Lung (tissue), 12 donors: ENCODE data around the gene ZYG11B. TPM values are rescaled to one million over a fixed set of nuclear protein-coding genes. Genes with fewer than 3 reads are reported as not detected.
"Not testable (repeated sequence)": the region's sequence is repeated elsewhere in the genome, so short reads cannot be mapped to it uniquely, and the experiment has no call there.

Source experiments
- ATAC-seq: fragments of 200-7000 bp; cut with Tn5 transposase; one replicate; pipeline ENCODE4 v1.9.1; 2020; ENCODE audit warnings: moderate number of reproducible peaks; ENCODE audit not compliant: insufficient read depth, low FRiP score
- DNase-seq, 3 donors: peaks; one replicate each; pipeline ENCODE4 v3.0.0-alpha.2; 2013 to 2017
- H3K27ac ChIP-seq, 2 donors: one replicate each; pipeline ENCODE4 v1.5.1; 2013; ENCODE audit warnings: mild to moderate bottlenecking in 2 of 2, moderate library complexity in 2 of 2, control low read depth in 1 of 2, inconsistent platforms in 1 of 2, low read depth in 1 of 2, low read length in 1 of 2
- H3K27me3 ChIP-seq, 3 donors: one replicate each; pipeline ENCODE4 v1.5.1; 2013; ENCODE audit warnings: low read length in 2 of 3; ENCODE audit not compliant: control insufficient read depth in 3 of 3, insufficient read depth in 3 of 3
- H3K36me3 ChIP-seq, 4 donors: one replicate each; pipeline ENCODE4 v1.5.1; 2013; ENCODE audit warnings: low read length in 4 of 4, mild to moderate bottlenecking in 1 of 4, moderate library complexity in 1 of 4; ENCODE audit not compliant: control insufficient read depth in 4 of 4, insufficient read depth in 4 of 4
- H3K4me1 ChIP-seq, 5 donors: one replicate each; pipeline ENCODE4 v1.5.1; 2013; ENCODE audit warnings: low read length in 5 of 5, mild to moderate bottlenecking in 2 of 5, moderate library complexity in 1 of 5; ENCODE audit not compliant: control insufficient read depth in 5 of 5, insufficient read depth in 5 of 5
- H3K4me3 ChIP-seq: one replicate; pipeline ENCODE4 v1.5.1; 2013; ENCODE audit warnings: mild to moderate bottlenecking, control low read depth, moderate library complexity
- H3K9ac ChIP-seq, 2 donors: one replicate each; pipeline ENCODE4 v1.5.1; 2013; ENCODE audit warnings: low read length in 2 of 2, control low read depth in 1 of 2; ENCODE audit not compliant: insufficient read depth in 1 of 2
- H3K9me3 ChIP-seq, 4 donors: one replicate each; pipeline ENCODE4 v1.5.1; 2013; ENCODE audit warnings: low read length in 3 of 4, mild to moderate bottlenecking in 1 of 4, moderate library complexity in 1 of 4; ENCODE audit not compliant: control insufficient read depth in 4 of 4, insufficient read depth in 3 of 4
- WGBS, 2 donors: extraction: QIAGEN DNeasy Blood & Tissue Kit; methylation state at CpG; one replicate each; pipeline ENCODE4 v1.1.7; 2013; 5-methylcytosine and 5-hydroxymethylcytosine counted together
- polyA plus RNA-seq, 2 donors: library from polyadenylated mRNA; stranded (reverse); fragments of 200-250 nt; gene quantifications; one replicate each; pipeline ENCODE4 v1.2.1, GENCODE V29; 2013
- total RNA-seq, 2 donors: library from RNA; depleted of rRNA in 1 of 2; stranded (reverse); fragments of >200 nt in 1 of 2; gene quantifications; one replicate each; pipeline ENCODE4 v1.2.1, GENCODE V29; 2014 to 2021
- TF ChIP-seq, protein P1 (sequence below): IDR thresholded peaks from 2 replicates; pipeline ENCODE4 v1.5.1; 2012; ENCODE audit warnings: mild to moderate bottlenecking; ENCODE audit errors: control extremely low read depth, extremely low read depth
- donor health status: control.
- donor health status: control.
- donor health status: Bipolar disorder and iron deficiency.
- donor health status: healthy.
- donor health status: DM: yes; HTN: yes; CAD: no.

Gene ZYG11B
- total and polyA plus RNA-seq, 4 donors = 5.7 to 39.0 (median 16.8) TPM

DNA sequence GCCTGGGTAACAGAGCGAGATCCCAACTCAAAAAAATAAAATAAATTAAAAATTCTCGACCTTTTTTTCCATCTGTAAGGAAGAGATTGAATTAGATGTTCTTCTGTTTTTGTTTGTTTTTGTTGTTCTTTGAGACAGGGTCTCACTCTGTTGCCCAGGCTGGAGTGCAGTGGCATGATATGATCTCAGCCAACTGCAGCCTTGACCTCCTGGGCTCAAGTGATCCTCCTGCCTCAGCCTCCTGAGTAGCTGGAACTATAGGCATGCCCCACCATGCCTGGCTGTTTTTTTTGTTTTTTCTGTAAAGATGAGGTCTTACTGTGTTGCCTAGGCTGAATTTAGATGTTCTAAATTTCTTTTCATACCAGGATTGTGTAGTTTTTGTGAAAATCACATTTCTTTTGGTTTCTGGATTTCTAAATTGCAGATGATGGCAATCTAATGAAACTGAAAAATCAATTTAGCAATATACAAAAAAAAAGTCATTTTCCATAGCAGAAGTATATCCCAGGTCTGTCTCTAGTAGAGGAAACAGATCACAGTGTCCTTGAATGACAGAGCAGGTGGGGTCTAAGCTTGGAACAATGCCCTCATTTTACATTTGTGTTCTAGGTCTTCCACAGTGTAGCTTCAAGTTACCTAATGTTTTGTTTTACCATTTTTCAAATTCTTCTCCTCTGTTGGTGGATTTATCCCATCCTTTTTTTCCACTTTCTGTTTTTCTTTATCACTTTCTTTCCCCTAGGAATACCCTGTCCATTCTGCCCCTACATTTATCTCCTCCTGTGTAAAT lies 136.6 kb downstream of the ZYG11B start:
- WGBS, 2 donors = 69 to 83% methylated on average over 2 of the region's 2 CpGs
- Histone ChIP-seq H3K36me3 (no peaks in the 10 kb centered on the region), H3K9me3 (no peaks in the 10 kb centered on the region), H3K4me3 (no peak overlapping the region), H3K27ac (no peak overlapping the region), H3K9ac (no peak overlapping the region), H3K4me1 (no peaks in the 10 kb centered on the region), H3K27me3 (no peaks in the 10 kb centered on the region)
- ATAC-seq = no peak
- TF ChIP-seq, protein P1, sequence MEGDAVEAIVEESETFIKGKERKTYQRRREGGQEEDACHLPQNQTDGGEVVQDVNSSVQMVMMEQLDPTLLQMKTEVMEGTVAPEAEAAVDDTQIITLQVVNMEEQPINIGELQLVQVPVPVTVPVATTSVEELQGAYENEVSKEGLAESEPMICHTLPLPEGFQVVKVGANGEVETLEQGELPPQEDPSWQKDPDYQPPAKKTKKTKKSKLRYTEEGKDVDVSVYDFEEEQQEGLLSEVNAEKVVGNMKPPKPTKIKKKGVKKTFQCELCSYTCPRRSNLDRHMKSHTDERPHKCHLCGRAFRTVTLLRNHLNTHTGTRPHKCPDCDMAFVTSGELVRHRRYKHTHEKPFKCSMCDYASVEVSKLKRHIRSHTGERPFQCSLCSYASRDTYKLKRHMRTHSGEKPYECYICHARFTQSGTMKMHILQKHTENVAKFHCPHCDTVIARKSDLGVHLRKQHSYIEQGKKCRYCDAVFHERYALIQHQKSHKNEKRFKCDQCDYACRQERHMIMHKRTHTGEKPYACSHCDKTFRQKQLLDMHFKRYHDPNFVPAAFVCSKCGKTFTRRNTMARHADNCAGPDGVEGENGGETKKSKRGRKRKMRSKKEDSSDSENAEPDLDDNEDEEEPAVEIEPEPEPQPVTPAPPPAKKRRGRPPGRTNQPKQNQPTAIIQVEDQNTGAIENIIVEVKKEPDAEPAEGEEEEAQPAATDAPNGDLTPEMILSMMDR = no peak
- DNase-seq = no peak

DNA sequence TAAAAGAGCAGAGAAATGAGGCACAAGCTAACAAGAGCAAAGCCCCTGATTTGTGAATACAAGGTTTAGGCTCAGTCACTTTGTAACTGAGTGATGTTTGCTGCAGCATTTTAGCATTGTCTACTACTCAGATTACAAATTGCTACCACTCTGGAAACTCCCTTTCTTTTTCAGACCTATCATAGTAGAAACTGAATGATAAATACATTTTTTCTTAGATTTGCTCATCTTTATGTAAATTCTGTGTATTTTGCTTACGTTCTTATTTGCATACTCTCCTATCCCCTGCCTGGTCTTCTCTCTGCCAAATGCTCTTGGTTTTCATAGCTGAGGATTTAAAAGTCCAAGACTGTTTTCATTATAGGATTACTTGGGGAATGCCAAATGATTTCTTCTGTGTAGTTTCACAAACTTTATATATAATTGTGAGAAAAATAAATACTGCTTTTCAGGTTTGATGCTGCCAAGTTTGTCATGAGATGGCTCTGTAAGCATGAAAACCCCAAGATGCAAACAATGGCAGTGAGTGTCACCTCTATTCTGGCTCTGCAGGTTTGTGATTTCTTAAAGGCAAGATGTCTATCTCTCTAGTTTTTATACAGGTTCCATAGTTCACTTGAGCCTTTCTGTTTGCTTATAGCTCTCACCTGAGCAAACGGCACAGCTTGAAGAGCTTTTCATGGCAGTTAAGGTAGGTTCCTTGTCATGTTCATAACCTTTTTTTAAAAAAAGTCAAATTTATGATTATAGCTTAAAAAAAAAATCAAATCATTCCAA lies 141.0 kb downstream of the ZYG11B start:
- no peaks in the 10 kb centered on the region for H3K4me1 ChIP-seq
- TF ChIP-seq, protein P1 = no peak
- no peak overlapping the region for H3K27ac ChIP-seq
- H3K27me3 ChIP-seq = no peaks in the 10 kb centered on the region
- 69 to 83% methylated on average over 2 of the region's 2 CpGs for WGBS, 2 donors
- no peaks in the 10 kb centered on the region for H3K36me3 ChIP-seq
- no peak overlapping the region for H3K9ac ChIP-seq
- no peak overlapping the region for H3K4me3 ChIP-seq
- ATAC-seq = no peak
- DNase-seq = peak; percentile 18 to 55 (median 18)
- H3K9me3 ChIP-seq = no peaks in the 10 kb centered on the region

DNA sequence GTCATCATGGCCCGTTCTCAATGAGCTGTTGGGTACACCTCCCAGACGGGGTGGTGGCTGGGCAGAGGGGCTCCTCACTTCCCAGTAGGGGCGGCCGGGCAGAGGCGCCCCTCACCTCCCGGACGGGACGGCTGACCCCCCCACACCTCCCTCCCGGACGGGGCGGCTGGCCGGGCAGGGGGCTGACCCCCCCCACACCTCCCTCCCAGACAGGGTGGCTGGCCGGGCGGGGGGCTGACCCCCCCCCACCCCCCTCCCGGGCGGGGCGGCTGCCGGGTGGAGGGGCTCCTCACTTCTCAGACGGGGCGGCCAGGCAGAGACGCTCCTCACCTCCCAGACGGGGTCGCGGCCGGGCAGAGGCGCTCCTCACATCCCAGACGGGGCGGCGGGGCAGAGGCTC lies 143.5 kb downstream of the ZYG11B start:
- DNase-seq = not testable (repeated sequence)
- 92 to 97% methylated on average over 23 to 28 of the region's 29 CpGs for WGBS, 2 donors

DNA sequence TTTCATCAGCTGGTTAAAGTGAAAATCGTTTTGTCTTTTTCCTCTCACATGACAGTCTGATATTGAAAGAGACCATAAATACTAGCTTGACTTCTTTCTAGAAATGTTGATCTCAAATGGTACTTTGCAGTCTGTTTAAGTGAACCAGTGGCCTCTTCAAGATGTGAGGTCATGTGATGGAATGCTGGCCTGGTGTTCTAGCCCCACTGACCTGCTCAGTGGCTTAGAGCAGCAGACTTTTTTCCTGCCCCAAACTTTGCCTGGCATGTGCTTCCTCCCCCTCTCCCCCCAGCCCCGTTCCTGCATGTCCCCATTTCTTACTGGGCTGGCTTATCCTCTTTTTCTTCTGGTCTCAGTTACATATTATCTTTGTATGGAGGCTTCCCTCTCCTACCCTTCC lies 150.6 kb downstream of the ZYG11B start:
- TF ChIP-seq, protein P1 = no peak
- 49 to 58% methylated on average over 2 of the region's 2 CpGs for WGBS, 2 donors
- Histone ChIP-seq H3K9ac (no peak overlapping the region), H3K4me1 (no peaks in the 10 kb centered on the region), H3K27me3 (no peaks in the 10 kb centered on the region), H3K27ac (no peak overlapping the region), H3K36me3 (no peaks in the 10 kb centered on the region), H3K4me3 (no peak overlapping the region), H3K9me3 (no peaks in the 10 kb centered on the region)
- ATAC-seq (no peak), DNase-seq (no peak)

More for the DNA sequence above, 143.5 kb downstream of the ZYG11B start:
- not testable (repeated sequence) for H3K4me3 ChIP-seq, H3K9me3 ChIP-seq, H3K27me3 ChIP-seq, H3K27ac ChIP-seq, ATAC-seq, H3K36me3 ChIP-seq, H3K4me1 ChIP-seq, H3K9ac ChIP-seq
